ENCODE data around the gene TADA1.

GRCh38 chr1:166811691-166812090, 64.4 kb downstream of the TADA1 start:
- TF ChIP-seq POLR2AphosphoS5 (IDR thresholded peaks at IDR 0.05; ENCODE audit: low read depth, low read length): no peak
- TF ChIP-seq POLR2A (IDR thresholded peaks at IDR 0.05; ENCODE audit: low read depth, low read length): no peak
- TF ChIP-seq TAF1 (IDR thresholded peaks at IDR 0.05; ENCODE audit: borderline replicate concordance, low read depth, low read length): no peak
